ENCODE data around the gene PTPRN2.
"Not testable (repeated sequence)": the region's sequence is repeated elsewhere in the genome, so short reads cannot be mapped to it uniquely, and the experiment has no call there.

PTPRN2 gene

GRCh38 chr7:158385496-158386354, 201.9 kb downstream of the PTPRN2 start:
- not testable (repeated sequence) for DNase-seq (ENCODE audit: low read depth)

- no peak for DNase-seq (ENCODE audit: low read depth)
Measured at GRCh38 chr7:158384746-158385145, 202.9 kb downstream of the PTPRN2 start.

GRCh38 chr7:158383665-158384064, 204.0 kb downstream of the PTPRN2 start:
- DNase-seq (ENCODE audit: low read depth) = no peak

- DNase-seq (ENCODE audit: low read depth) = no peak
Measured at GRCh38 chr7:158382363-158383254, 205.0 kb downstream of the PTPRN2 start.

- no peak for DNase-seq (ENCODE audit: low read depth)
Measured at GRCh38 chr7:158381956-158382355, 205.7 kb downstream of the PTPRN2 start.

GRCh38 chr7:158378978-158379377, 208.6 kb downstream of the PTPRN2 start:
- DNase-seq (ENCODE audit: low read depth) = no peak

- DNase-seq (ENCODE audit: low read depth) = no peak
Measured at GRCh38 chr7:158377800-158378623, 209.6 kb downstream of the PTPRN2 start.

GRCh38 chr7:158376839-158377186, 210.8 kb downstream of the PTPRN2 start:
- DNase-seq (ENCODE audit: low read depth) = not testable (repeated sequence)

- DNase-seq (ENCODE audit: low read depth) = not testable (repeated sequence)
Measured at GRCh38 chr7:158376146-158376838, 211.3 kb downstream of the PTPRN2 start.

GRCh38 chr7:158375034-158375433, 212.6 kb downstream of the PTPRN2 start:
- no peak for DNase-seq (ENCODE audit: low read depth)

GRCh38 chr7:158374586-158374985, 213.0 kb downstream of the PTPRN2 start:
- no peak for DNase-seq (ENCODE audit: low read depth)

- DNase-seq (ENCODE audit: low read depth) = no peak
Measured at GRCh38 chr7:158374146-158374545, 213.5 kb downstream of the PTPRN2 start.

- DNase-seq (ENCODE audit: low read depth) = no peak
Measured at GRCh38 chr7:158373476-158374133, 214.0 kb downstream of the PTPRN2 start.

GRCh38 chr7:158372400-158373342, 215.0 kb downstream of the PTPRN2 start:
- DNase-seq (ENCODE audit: low read depth) = no peak

- DNase-seq (ENCODE audit: low read depth) = no peak
Measured at GRCh38 chr7:158371856-158372255, 215.8 kb downstream of the PTPRN2 start.

GRCh38 chr7:158369866-158370265, 217.8 kb downstream of the PTPRN2 start:
- DNase-seq (ENCODE audit: low read depth) = no peak

GRCh38 chr7:158369290-158369689, 218.3 kb downstream of the PTPRN2 start:
- DNase-seq (ENCODE audit: low read depth) = no peak

- no peak for DNase-seq (ENCODE audit: low read depth)
Measured at GRCh38 chr7:158368449-158368848, 219.2 kb downstream of the PTPRN2 start.

GRCh38 chr7:158367634-158367982, 220.0 kb downstream of the PTPRN2 start:
- no peak for DNase-seq (ENCODE audit: low read depth)
